HCT116 (cell line): Measurements from ENCODE around the gene SERTAD2. TPM values are rescaled to one million over a fixed set of nuclear protein-coding genes. Genes with fewer than 3 reads are reported as not detected.

Experiments used
- ATAC-seq: fragments of 200-7000 bp; cut with Tn5 transposase; 2 replicates; pipeline ENCODE4 v1.9.1; 2020; ENCODE audit warnings: mild to moderate bottlenecking, moderate library complexity
- BruUV-seq: library from RNA; stranded (reverse); fragments of 400-500 nt; replicated peaks from 2 replicates; lab custom pipeline; 2021; lab: Mats Ljungman, UMichigan
- CTCF ChIA-PET: fragments of 300-600 bp; sonication (Branson Sonifier 250); formaldehyde crosslinking; loops from one replicate; lab custom pipeline; 2021; ENCODE audit warnings: antibody characterized with exemption; lab: Charles Lee
- POLR2A ChIA-PET: fragments of 300-600, 350-600 bp; sonication (Branson Sonifier 250); formaldehyde crosslinking; loops from one replicate; lab custom pipeline; 2021; ENCODE audit warnings: antibody characterized with exemption; lab: Charles Lee
- RAD21 ChIA-PET, 2 experiments: fragments of 300-600 bp; sonication (Branson Sonifier 250); formaldehyde crosslinking; loops; one replicate each; lab custom pipeline; 2023; ENCODE audit warnings: low total read pairs in 2 of 2; ENCODE audit not compliant: uncharacterized antibody in 2 of 2, unreplicated experiment in 2 of 2, low non-redundant PET in 1 of 2; lab: Charles Lee
- DNase-seq: peaks from one replicate; pipeline ENCODE4 v3.0.0-alpha.2; 2010; ENCODE audit warnings: low read depth, low spot score
- H2AFZ ChIP-seq: fragments of 200-600 bp; shearing (Covaris generic), sonication (generic); 2 replicates; pipeline ENCODE4 v1.6.1; 2017; ENCODE audit warnings: low read depth, mixed run types, mixed read lengths, antibody characterized with exemption, low read length; ENCODE audit not compliant: poor library complexity, severe bottlenecking
- H3K27ac ChIP-seq: 2 replicates; pipeline ENCODE4 v1.5.1; 2012; ENCODE audit warnings: low read depth, low read length
- H3K27me3 ChIP-seq: fragments of 200-600 bp; sonication (generic); 2 replicates; pipeline ENCODE4 v1.6.1; 2016; ENCODE audit warnings: mixed run types, low read length, mixed read lengths; ENCODE audit not compliant: insufficient read depth
- H3K36me3 ChIP-seq, 2 experiments: fragments of 200-500 bp in 1 of 2; fragments of 200-600 bp in 1 of 2; sonication (Bioruptor generic) in 1 of 2; sonication (generic) in 1 of 2; 2 replicates each; pipeline versions ENCODE4 v1.5.1 to v1.6.1; 2014 to 2016; ENCODE audit warnings: low read length in 2 of 2, inconsistent platforms in 1 of 2, mixed read lengths in 1 of 2, mixed run types in 1 of 2; ENCODE audit not compliant: insufficient read depth in 2 of 2, control insufficient read depth in 1 of 2
- H3K4me1 ChIP-seq, 2 experiments: fragments of 200-600 bp in 1 of 2; sonication (generic) in 1 of 2; 2 replicates each; pipeline versions ENCODE4 v1.5.1 to v1.6.1; 2012 to 2017; ENCODE audit warnings: low read length in 2 of 2, inconsistent platforms in 1 of 2, mild to moderate bottlenecking in 1 of 2, mixed read lengths in 1 of 2, mixed run types in 1 of 2, moderate library complexity in 1 of 2; ENCODE audit not compliant: insufficient read depth in 2 of 2, control insufficient read depth in 1 of 2
- H3K4me2 ChIP-seq: fragments of 200-600 bp; sonication (generic); 2 replicates; pipeline ENCODE4 v1.6.1; 2017; ENCODE audit warnings: mixed run types, low read length, mixed read lengths
- H3K4me3 ChIP-seq, 2 experiments: fragments of 200-600 bp in 1 of 2; sonication (generic) in 1 of 2; replicated peaks in 1 of 2; 2 replicates each; pipeline ENCODE4 v1.5.1; 2011 to 2016; ENCODE audit warnings: low read length in 2 of 2, control low read depth in 1 of 2, low read depth in 1 of 2, mild to moderate bottlenecking in 1 of 2, mixed read lengths in 1 of 2, mixed run types in 1 of 2
- H3K79me2 ChIP-seq: fragments of 200-600 bp; sonication (generic); 2 replicates; pipeline ENCODE4 v1.6.1; 2017; ENCODE audit warnings: mild to moderate bottlenecking, mixed run types, low read length, moderate library complexity, mixed read lengths; ENCODE audit not compliant: insufficient read depth
- H3K9ac ChIP-seq: fragments of 200-600 bp; sonication (generic); 2 replicates; pipeline ENCODE4 v1.6.1; 2016; ENCODE audit warnings: low read length, mixed read lengths
- H3K9me2 ChIP-seq: fragments of 200-600 bp; sonication (generic), shearing (Covaris generic); 2 replicates; pipeline ENCODE4 v1.6.1; 2017; ENCODE audit warnings: mixed run types, mild to moderate bottlenecking, moderate library complexity; ENCODE audit not compliant: insufficient read depth
- H3K9me3 ChIP-seq, 2 experiments: fragments of 200-500 bp in 1 of 2; fragments of 200-600 bp in 1 of 2; sonication (Bioruptor generic) in 1 of 2; sonication (generic) in 1 of 2; 2 replicates each; pipeline ENCODE4 v1.6.1; 2014 to 2017; ENCODE audit warnings: low read length in 2 of 2, mixed read lengths in 2 of 2, inconsistent platforms in 1 of 2, low read depth in 1 of 2, mild to moderate bottlenecking in 1 of 2, mixed run types in 1 of 2, moderate library complexity in 1 of 2; ENCODE audit not compliant: control insufficient read depth in 1 of 2, insufficient read depth in 1 of 2
- H4K20me1 ChIP-seq: fragments of 200-600 bp; sonication (generic), shearing (Covaris generic); 2 replicates; pipeline ENCODE4 v1.6.1; 2017; ENCODE audit warnings: mixed run types, mild to moderate bottlenecking, moderate library complexity; ENCODE audit not compliant: insufficient read depth
- CBX3 ChIP-seq: IDR thresholded peaks from 2 replicates; pipeline ENCODE4 v1.6.1; 2012; ENCODE audit warnings: low read depth
- CEBPB ChIP-seq: IDR thresholded peaks from 2 replicates; pipeline ENCODE4 v1.6.1; 2012; ENCODE audit warnings: low read depth
- ELF1 ChIP-seq: IDR thresholded peaks from 2 replicates; pipeline ENCODE4 v1.6.1; 2012; ENCODE audit warnings: low read depth, borderline replicate concordance
- EZH2 ChIP-seq: fragments of 200-600 bp; sonication (generic); IDR thresholded peaks from 2 replicates; pipeline ENCODE4 v1.6.1; 2017; ENCODE audit warnings: antibody characterized with exemption, mixed run types
- EZH2phosphoT487 ChIP-seq: fragments of 200-600 bp; IDR thresholded peaks from 2 replicates; pipeline ENCODE4 v1.6.1; 2018; ENCODE audit warnings: antibody characterized with exemption, borderline replicate concordance
- FOSL1 ChIP-seq: IDR thresholded peaks from 2 replicates; pipeline ENCODE4 v1.6.1; 2012; ENCODE audit warnings: low read depth
- JUND ChIP-seq: IDR thresholded peaks from 2 replicates; pipeline ENCODE4 v1.6.1; 2012
- POLR2A ChIP-seq: IDR thresholded peaks from 2 replicates; pipeline ENCODE4 v1.7.0; 2011; ENCODE audit warnings: borderline replicate concordance; ENCODE audit not compliant: insufficient read depth, insufficient read length; ENCODE audit errors: extremely low read depth
- POLR2AphosphoS5 ChIP-seq: IDR thresholded peaks from 2 replicates; pipeline ENCODE4 v1.6.1; 2011; ENCODE audit warnings: mild to moderate bottlenecking, low read depth, low read length, moderate library complexity
- SP1 ChIP-seq: IDR thresholded peaks from 2 replicates; pipeline ENCODE4 v1.6.1; 2012; ENCODE audit warnings: low read depth
- ZFX ChIP-seq: fragments of 450-650 bp; IDR thresholded peaks from 2 replicates; pipeline ENCODE4 v1.6.1; 2017
- intact Hi-C: fragments of 100-400 bp; cut with micrococcal nuclease; formaldehyde crosslinking; loops from 2 replicates; pipeline ENCODE4 v1.10.0; 2022
- total RNA-seq: library from RNA; stranded (reverse); gene quantifications from one replicate; pipeline ENCODE4 v1.2.1, GENCODE V29; 2021; ENCODE audit not compliant: unreplicated experiment
- TF ChIP-seq, protein P1 (sequence below): IDR thresholded peaks from 2 replicates; pipeline ENCODE4 v1.6.1; 2011; ENCODE audit warnings: mild to moderate bottlenecking, low read length, moderate library complexity; ENCODE audit not compliant: insufficient replicate concordance; ENCODE audit errors: extremely low read depth

The SERTAD2 gene
- total RNA-seq, 1 experiment from 2014 or later: 80.1 TPM

DNA sequence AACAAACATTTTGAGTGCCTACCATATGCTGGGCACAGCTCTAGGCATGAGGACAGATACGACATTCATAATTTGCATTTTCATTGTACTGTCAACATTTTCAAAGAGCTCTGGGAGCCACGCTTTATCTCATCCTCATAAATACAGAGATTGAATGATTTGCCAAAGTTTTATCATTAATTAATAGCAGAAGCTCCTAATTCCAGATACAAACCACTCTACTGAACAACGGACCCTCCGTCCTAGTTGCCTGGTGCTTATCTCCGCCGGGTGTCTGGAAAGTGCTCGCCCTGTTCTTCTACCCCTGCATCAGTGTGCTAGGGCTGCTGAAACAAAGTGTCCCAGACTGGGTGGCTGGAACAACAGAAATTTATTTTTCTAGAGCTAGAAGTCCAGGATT is 23.8 kb downstream of the SERTAD2 start:
- H3K4me1 ChIP-seq: no peaks in the 10 kb centered on the region
- no peaks in the 10 kb centered on the region for H3K9me3 ChIP-seq
- H3K9ac ChIP-seq: no peak overlapping the region
- H4K20me1 ChIP-seq: peaks cover 28% of the 10 kb centered on the region
- TF ChIP-seq SP1: no peak
- TF ChIP-seq POLR2AphosphoS5: peak; percentile 23; the same call in 1 of the 2 replicates
- TF ChIP-seq, all 23 proteins: peak for 1
- no peak for ATAC-seq
- DNase-seq: no peak
- no peak overlapping the region for H3K27ac ChIP-seq
- H3K9me2 ChIP-seq: no peaks in the 10 kb centered on the region
- no peak overlapping the region for H2AFZ ChIP-seq
- ChIA-PET CTCF (interaction anchor here (1.0 kb wide), 1 partner anchor 16 kb away, joined by 3 read pairs; no protein-coding TSS in a partner anchor), RAD21 (no interaction called here), POLR2A (interaction anchor here (1.1 kb wide), 1 partner anchor 121 kb away, joined by 3 read pairs; no protein-coding TSS in a partner anchor)
- H3K27me3 ChIP-seq: no peaks in the 10 kb centered on the region
- intact Hi-C loops: no loop called here
- peaks cover 38% of the 10 kb centered on the region for H3K79me2 ChIP-seq
- H3K36me3 ChIP-seq: peaks cover 18 to 36% of the 10 kb centered on the region in 2 experiments
- no peak overlapping the region for H3K4me3 ChIP-seq
- no TSS peak for BruUV-seq
- no peak overlapping the region for H3K4me2 ChIP-seq

DNA sequence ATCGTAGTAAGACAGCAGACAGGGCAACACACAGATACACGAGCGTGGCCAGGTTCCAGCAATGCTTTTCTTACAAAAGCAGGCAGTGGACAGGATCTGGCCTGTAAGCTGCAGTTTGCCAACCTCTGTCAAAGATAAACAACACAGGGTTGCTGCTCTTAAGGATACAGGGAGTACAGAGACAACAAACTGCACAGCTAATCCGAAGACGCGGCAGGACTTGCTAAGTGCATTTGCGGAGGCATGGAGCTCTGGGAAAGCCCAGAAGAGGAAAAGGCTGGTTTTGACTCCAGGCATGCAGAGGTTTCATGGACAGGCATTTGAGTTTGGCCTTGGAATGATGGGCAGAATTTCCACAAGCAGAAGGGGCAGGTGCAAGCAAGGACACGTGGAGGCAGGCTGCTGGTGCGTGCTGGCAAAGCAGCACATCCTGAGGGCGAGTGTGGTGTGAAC is 24.4 kb downstream of the SERTAD2 start:
- Histone ChIP-seq H4K20me1 (peaks cover 23% of the 10 kb centered on the region), H3K79me2 (peaks cover 33% of the 10 kb centered on the region), H3K4me2 (no peak overlapping the region), H3K9ac (no peak overlapping the region), H3K27me3 (no peaks in the 10 kb centered on the region), H3K9me2 (no peaks in the 10 kb centered on the region), H3K9me3 (no peaks in the 10 kb centered on the region), H3K4me1 (no peaks in the 10 kb centered on the region), H3K36me3 (peaks cover 13 to 31% of the 10 kb centered on the region in 2 experiments; a peak in 3 of 4 replicates), H3K4me3 (no peak overlapping the region), H2AFZ (no peak overlapping the region), H3K27ac (no peak overlapping the region)
- no peak for DNase-seq
- BruUV-seq: no TSS peak
- TF ChIP-seq FOSL1 (no peak), POLR2A (no peak), EZH2phosphoT487 (no peak), EZH2 (no peak), SP1 (no peak), POLR2AphosphoS5 (no peak), JUND (no peak), ELF1 (no peak), CBX3 (no peak), CEBPB (no peak), ZFX (no peak)
- TF ChIP-seq, protein P1, sequence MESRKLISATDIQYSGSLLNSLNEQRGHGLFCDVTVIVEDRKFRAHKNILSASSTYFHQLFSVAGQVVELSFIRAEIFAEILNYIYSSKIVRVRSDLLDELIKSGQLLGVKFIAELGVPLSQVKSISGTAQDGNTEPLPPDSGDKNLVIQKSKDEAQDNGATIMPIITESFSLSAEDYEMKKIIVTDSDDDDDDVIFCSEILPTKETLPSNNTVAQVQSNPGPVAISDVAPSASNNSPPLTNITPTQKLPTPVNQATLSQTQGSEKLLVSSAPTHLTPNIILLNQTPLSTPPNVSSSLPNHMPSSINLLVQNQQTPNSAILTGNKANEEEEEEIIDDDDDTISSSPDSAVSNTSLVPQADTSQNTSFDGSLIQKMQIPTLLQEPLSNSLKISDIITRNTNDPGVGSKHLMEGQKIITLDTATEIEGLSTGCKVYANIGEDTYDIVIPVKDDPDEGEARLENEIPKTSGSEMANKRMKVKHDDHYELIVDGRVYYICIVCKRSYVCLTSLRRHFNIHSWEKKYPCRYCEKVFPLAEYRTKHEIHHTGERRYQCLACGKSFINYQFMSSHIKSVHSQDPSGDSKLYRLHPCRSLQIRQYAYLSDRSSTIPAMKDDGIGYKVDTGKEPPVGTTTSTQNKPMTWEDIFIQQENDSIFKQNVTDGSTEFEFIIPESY: no peak
- POLR2A ChIA-PET: interaction anchor here (1.1 kb wide), 1 partner anchor 122 kb away, joined by 3 read pairs; no protein-coding TSS in a partner anchor
- RAD21 ChIA-PET: interaction anchor here in 1 of 2 experiments (0.5 kb wide), 1 partner anchor 121 kb away, joined by 4 read pairs; no protein-coding TSS in a partner anchor
- CTCF ChIA-PET: interaction anchor here (1.0 kb wide), 1 partner anchor 17 kb away, joined by 3 read pairs; no protein-coding TSS in a partner anchor
- no peak for ATAC-seq
- intact Hi-C loops: no loop called here
